Thyroid gland (tissue), 4 donors: ENCODE data around the gene LSM14A.

Source experiments
- POLR2A ChIP-seq, 2 donors: fragments of 450-650 bp; IDR thresholded peaks; one replicate each; pipeline ENCODE4 v1.6.1; 2017; ENCODE audit warnings: antibody characterized with exemption in 2 of 2, mild to moderate bottlenecking in 2 of 2, moderate library complexity in 1 of 2
- TF ChIP-seq, protein P1 (sequence below), 6 experiments: fragments of 200-600 bp in 3 of 6; fragments of 450-650 bp in 3 of 6; sonication (generic) in 3 of 6; IDR thresholded peaks; one replicate each; pipeline ENCODE4 v1.5.1; 2016 to 2019; ENCODE audit warnings: antibody characterized with exemption in 6 of 6, mild to moderate bottlenecking in 2 of 6, inconsistent platforms in 1 of 6, moderate library complexity in 1 of 6

DNA sequence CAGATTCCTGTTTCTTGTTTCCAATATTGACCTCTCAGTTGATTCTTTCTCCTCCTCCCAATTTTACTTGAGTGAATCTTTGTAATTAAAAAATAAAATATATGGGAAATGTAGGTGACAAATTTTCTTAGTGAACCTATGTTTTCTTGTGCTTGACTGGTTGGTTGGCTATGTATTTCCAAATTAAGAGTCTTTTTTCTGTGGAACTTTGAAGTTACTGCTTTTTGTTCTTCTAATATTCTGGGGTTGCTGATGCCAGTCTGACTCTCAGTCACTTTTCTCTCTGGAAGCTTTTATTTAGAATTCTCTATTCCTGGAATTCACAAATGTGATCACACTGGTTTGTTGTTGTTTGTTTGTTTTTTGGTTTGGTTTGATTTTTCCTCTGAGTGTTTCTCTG is 9.8 kb downstream of the LSM14A start:
- TF ChIP-seq, protein P1, sequence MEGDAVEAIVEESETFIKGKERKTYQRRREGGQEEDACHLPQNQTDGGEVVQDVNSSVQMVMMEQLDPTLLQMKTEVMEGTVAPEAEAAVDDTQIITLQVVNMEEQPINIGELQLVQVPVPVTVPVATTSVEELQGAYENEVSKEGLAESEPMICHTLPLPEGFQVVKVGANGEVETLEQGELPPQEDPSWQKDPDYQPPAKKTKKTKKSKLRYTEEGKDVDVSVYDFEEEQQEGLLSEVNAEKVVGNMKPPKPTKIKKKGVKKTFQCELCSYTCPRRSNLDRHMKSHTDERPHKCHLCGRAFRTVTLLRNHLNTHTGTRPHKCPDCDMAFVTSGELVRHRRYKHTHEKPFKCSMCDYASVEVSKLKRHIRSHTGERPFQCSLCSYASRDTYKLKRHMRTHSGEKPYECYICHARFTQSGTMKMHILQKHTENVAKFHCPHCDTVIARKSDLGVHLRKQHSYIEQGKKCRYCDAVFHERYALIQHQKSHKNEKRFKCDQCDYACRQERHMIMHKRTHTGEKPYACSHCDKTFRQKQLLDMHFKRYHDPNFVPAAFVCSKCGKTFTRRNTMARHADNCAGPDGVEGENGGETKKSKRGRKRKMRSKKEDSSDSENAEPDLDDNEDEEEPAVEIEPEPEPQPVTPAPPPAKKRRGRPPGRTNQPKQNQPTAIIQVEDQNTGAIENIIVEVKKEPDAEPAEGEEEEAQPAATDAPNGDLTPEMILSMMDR (IDR thresholded peaks at IDR 0.05): no peak
- no peak for TF ChIP-seq POLR2A (IDR thresholded peaks at IDR 0.05)
